Measurements from ENCODE around the gene OBSL1.

Gene OBSL1

DNA sequence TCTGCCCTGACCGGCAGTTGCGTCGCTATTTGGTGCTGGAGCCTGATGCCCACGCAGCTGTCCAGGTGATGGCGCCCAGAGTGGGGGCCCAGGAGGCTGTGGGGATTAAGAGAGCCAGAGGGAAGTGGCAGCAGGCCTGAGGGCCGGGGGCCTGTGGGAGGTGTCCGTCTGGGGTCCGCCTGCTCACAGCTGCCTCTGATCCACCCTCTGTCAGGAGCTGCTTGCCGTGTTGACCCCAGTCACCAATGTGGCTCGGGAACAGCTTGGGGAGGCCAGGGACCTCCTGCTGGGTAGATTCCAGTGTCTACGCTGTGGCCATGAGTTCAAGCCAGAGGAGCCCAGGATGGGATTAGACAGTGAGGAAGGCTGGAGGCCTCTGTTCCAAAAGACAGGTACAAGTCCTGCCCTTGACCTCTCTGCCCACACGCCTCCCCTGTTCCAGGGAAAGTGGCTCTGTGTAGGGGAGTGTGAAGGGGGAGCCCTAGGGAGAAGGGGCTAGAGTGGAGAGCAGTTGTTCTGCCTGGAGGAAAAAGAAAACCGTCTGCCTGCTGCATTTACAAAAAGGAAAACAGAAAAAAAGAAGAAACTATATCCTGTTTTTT, 37.9 kb upstream of the OBSL1 start:
- Histone ChIP-seq H3K4me3 (ENCODE audit: low read length, poor library complexity, severe bottlenecking) (no peak overlapping the region), H3K9me3 (ENCODE audit: insufficient read depth, low read depth, low read length) (no peaks in the 10 kb centered on the region), H3K27me3 (ENCODE audit: insufficient read depth, low read length, poor library complexity, severe bottlenecking) (no peaks in the 10 kb centered on the region), H2AFZ (ENCODE audit: low read length) (no peak overlapping the region), H3K4me1 (ENCODE audit: insufficient read depth, low read length, poor library complexity, severe bottlenecking) (no peaks in the 10 kb centered on the region), H3K9ac (ENCODE audit: low read depth, low read length, poor library complexity, severe bottlenecking) (no peak overlapping the region), H3F3A (ENCODE audit: low read depth) (no peaks in the 10 kb centered on the region), H3K9me2 (replicated peaks; ENCODE audit: low read depth, low read length) (no peaks in the 10 kb centered on the region), H3K4me2 (ENCODE audit: low read depth, low read length, poor library complexity, severe bottlenecking) (no peak overlapping the region), H3K36me3 (ENCODE audit: insufficient read depth, low read length) (peaks cover 8% of the 10 kb centered on the region; the same call in 1 of the 2 replicates), H4K20me1 (ENCODE audit: insufficient read depth, low read length, poor library complexity, severe bottlenecking) (no peaks in the 10 kb centered on the region), H3K79me2 (ENCODE audit: insufficient read depth, low read length) (no peaks in the 10 kb centered on the region)
- TF ChIP-seq EZH2phosphoT487 (IDR thresholded peaks at IDR 0.05; ENCODE audit: borderline replicate concordance) (no peak), CTCF (conservative IDR thresholded peaks at IDR 0.05; ENCODE audit: low read length) (no peak)

DNA sequence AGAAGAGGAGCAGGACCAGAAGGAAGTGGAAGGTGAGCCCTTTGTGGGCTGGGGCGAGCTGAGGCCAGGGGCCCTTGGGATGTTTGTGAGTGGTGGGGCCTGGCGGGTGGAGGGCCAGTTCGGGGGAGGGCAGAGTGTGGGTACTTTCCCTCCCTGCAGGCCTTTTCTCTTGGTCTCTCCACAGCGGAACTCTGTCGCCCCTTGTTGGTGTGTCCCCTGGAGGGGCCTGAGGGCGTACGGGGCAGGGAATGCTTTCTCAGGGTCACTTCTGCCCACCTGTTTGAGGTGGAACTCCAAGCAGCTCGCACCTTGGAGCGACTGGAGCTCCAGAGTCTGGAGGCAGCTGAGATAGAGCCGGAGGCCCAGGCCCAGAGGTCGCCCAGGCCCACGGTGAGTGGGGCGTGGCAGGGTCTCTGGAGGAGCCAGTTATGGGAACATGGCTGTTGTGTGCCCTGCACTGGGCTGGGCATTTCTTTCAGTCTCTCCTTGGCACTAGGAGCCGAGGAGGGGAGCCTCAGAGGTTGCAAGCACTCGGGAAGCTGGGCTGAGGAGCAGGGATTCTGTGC, 37.1 kb upstream of the OBSL1 start:
- Histone ChIP-seq H3K9ac (ENCODE audit: low read depth, low read length, poor library complexity, severe bottlenecking) (no peak overlapping the region), H3K36me3 (ENCODE audit: insufficient read depth, low read length) (peaks cover 8% of the 10 kb centered on the region; the same call in 1 of the 2 replicates), H3K9me3 (ENCODE audit: insufficient read depth, low read depth, low read length) (no peaks in the 10 kb centered on the region), H2AFZ (ENCODE audit: low read length) (no peak overlapping the region), H3K9me2 (replicated peaks; ENCODE audit: low read depth, low read length) (no peaks in the 10 kb centered on the region), H3K27me3 (ENCODE audit: insufficient read depth, low read length, poor library complexity, severe bottlenecking) (no peaks in the 10 kb centered on the region), H3K79me2 (ENCODE audit: insufficient read depth, low read length) (no peaks in the 10 kb centered on the region), H3F3A (ENCODE audit: low read depth) (no peaks in the 10 kb centered on the region), H3K4me2 (ENCODE audit: low read depth, low read length, poor library complexity, severe bottlenecking) (no peak overlapping the region), H3K4me1 (ENCODE audit: insufficient read depth, low read length, poor library complexity, severe bottlenecking) (no peaks in the 10 kb centered on the region), H3K4me3 (ENCODE audit: low read length, poor library complexity, severe bottlenecking) (no peak overlapping the region), H4K20me1 (ENCODE audit: insufficient read depth, low read length, poor library complexity, severe bottlenecking) (no peaks in the 10 kb centered on the region)
- no peak for TF ChIP-seq CTCF (conservative IDR thresholded peaks at IDR 0.05; ENCODE audit: low read length)
- TF ChIP-seq EZH2phosphoT487 (IDR thresholded peaks at IDR 0.05; ENCODE audit: borderline replicate concordance) = no peak

- H3K9me3 ChIP-seq (ENCODE audit: insufficient read depth, low read depth, low read length) = no peaks in the 10 kb centered on the region
- peaks cover 8% of the 10 kb centered on the region; the same call in 1 of the 2 replicates for H3K36me3 ChIP-seq (ENCODE audit: insufficient read depth, low read length)
- H3K9me2 ChIP-seq (replicated peaks; ENCODE audit: low read depth, low read length) = no peaks in the 10 kb centered on the region
- no peak overlapping the region for H3K4me2 ChIP-seq (ENCODE audit: low read depth, low read length, poor library complexity, severe bottlenecking)
- no peaks in the 10 kb centered on the region for H3K79me2 ChIP-seq (ENCODE audit: insufficient read depth, low read length)
- no peak overlapping the region for H3K4me3 ChIP-seq (ENCODE audit: low read length, poor library complexity, severe bottlenecking)
- TF ChIP-seq EZH2phosphoT487 (IDR thresholded peaks at IDR 0.05; ENCODE audit: borderline replicate concordance) (no peak), CTCF (conservative IDR thresholded peaks at IDR 0.05; ENCODE audit: low read length) (no peak)
- no peaks in the 10 kb centered on the region for H4K20me1 ChIP-seq (ENCODE audit: insufficient read depth, low read length, poor library complexity, severe bottlenecking)
- no peaks in the 10 kb centered on the region for H3F3A ChIP-seq (ENCODE audit: low read depth)
- no peak overlapping the region for H2AFZ ChIP-seq (ENCODE audit: low read length)
- H3K9ac ChIP-seq (ENCODE audit: low read depth, low read length, poor library complexity, severe bottlenecking) = no peak overlapping the region
- H3K4me1 ChIP-seq (ENCODE audit: insufficient read depth, low read length, poor library complexity, severe bottlenecking) = no peaks in the 10 kb centered on the region
- no peaks in the 10 kb centered on the region for H3K27me3 ChIP-seq (ENCODE audit: insufficient read depth, low read length, poor library complexity, severe bottlenecking)
These were observed 36.6 kb upstream of the OBSL1 start for GRCh38 chr2:219607931-219608330.
